ENCODE results near the gene CCM2L. TPM values are rescaled to one million over a fixed set of nuclear protein-coding genes. Genes with fewer than 3 reads are reported as not detected.
"Not testable (repeated sequence)": the region's sequence is repeated elsewhere in the genome, so short reads cannot be mapped to it uniquely, and the experiment has no call there.

CCM2L gene
- total and polyA plus RNA-seq, 2 of the 8 experiments (the other 6 are each of a cell fraction or from before 2014, with no cell fraction given): 5.5 to 15.8 TPM

DNA sequence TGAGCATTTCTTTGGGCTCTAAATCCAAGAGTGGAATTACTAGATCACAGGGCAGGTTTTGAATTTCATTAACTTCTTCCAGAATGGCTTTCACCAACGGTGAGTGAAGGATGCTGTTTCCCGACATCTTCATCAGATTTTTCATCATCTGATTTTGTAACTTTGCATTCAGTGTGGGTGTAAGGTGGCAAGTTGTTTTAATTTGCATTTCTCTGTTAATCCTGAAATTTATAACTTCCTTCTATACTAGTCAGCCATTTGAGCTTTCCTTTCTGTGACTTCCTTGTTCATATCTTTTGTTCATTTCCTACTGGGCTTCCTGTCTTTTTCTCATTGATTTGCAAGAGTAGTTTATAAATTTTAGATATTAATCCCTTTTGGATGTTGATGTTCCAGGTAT, 23.1 kb downstream of the CCM2L start (continued):
- TF ChIP-seq TEAD4 (IDR thresholded peaks at IDR 0.05; ENCODE audit: low read depth, low read length) (no peak), CBX8 (IDR thresholded peaks at IDR 0.05; ENCODE audit: borderline replicate concordance, low read depth, low read length) (no peak), CHD1 (IDR thresholded peaks at IDR 0.05; ENCODE audit: low read depth, low read length) (no peak), RXRA (IDR thresholded peaks at IDR 0.05; ENCODE audit: insufficient read depth, low read depth, low read length) (no peak), CHD2 (IDR thresholded peaks at IDR 0.05; ENCODE audit: low read length) (no peak)

DNA sequence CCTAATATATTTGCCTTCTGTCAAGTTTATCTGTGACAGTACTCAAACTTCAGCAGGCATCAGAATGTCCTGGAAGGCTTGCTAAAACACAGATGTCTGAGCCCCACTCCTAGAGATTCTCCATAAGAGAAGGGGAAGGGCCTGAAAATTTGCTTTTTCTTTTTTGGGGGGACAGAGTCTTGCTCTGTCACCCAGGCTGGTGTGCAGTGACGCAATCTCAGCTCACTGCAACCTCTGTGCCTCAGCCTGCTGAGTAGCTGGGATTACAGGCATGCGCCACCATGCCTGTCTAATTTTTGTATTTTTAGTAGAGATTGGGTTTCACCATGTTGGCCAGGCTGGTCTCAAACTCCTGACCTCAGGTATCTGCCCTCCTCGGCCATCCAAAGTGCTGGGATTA, 23.5 kb downstream of the CCM2L start:
- H2AK5ac ChIP-seq (ENCODE audit: low read depth, low read length); H3K79me1 ChIP-seq (ENCODE audit: low read depth, low read length); H3K23ac ChIP-seq (ENCODE audit: insufficient read length); H4K20me1 ChIP-seq (replicated peaks in 1 of 2; ENCODE audit: control insufficient read depth in 1 of 2, insufficient read depth in 2 of 2, low read length in 2 of 2); H2BK12ac ChIP-seq (ENCODE audit: low read depth, low read length); H3K23me2 ChIP-seq (ENCODE audit: low read depth, low read length); FAIRE-seq; H3K27ac ChIP-seq (ENCODE audit: low read depth, low read length); H4K8ac ChIP-seq (ENCODE audit: extremely low read depth, insufficient read depth, low read length); H3K56ac ChIP-seq (replicated peaks; ENCODE audit: insufficient read length, low read depth, low read length); H2BK15ac ChIP-seq (ENCODE audit: low read length); H3K4me2 ChIP-seq (ENCODE audit: insufficient read depth in 1 of 2, low read depth in 2 of 2, low read length in 2 of 2); DNase-seq (ENCODE audit: low read depth in 1 of 2, low spot score in 2 of 2); H4K91ac ChIP-seq (replicated peaks; ENCODE audit: insufficient read length, low read length); H3K14ac ChIP-seq (ENCODE audit: insufficient read length); H3K36me3 ChIP-seq (ENCODE audit: control insufficient read depth in 2 of 4, insufficient read depth in 4 of 4, low read length in 3 of 4); H3K18ac ChIP-seq (ENCODE audit: extremely low read depth, low read length); H2AFZ ChIP-seq (ENCODE audit: low read length); H2BK20ac ChIP-seq (ENCODE audit: low read length); H3K4me1 ChIP-seq (replicated peaks in 1 of 4; ENCODE audit: control insufficient read depth in 3 of 4, insufficient read depth in 4 of 4, low read length in 3 of 4); H3K27me3 ChIP-seq (replicated peaks in 1 of 4; ENCODE audit: control insufficient read depth in 3 of 4, extremely low read depth in 1 of 4, insufficient read depth in 3 of 4, low read length in 3 of 4); H2BK120ac ChIP-seq (replicated peaks; ENCODE audit: low read depth, low read length); H3K9ac ChIP-seq (replicated peaks in 1 of 4; ENCODE audit: extremely low read depth in 1 of 4, low read depth in 3 of 4, low read length in 3 of 4); H2BK5ac ChIP-seq (ENCODE audit: low read depth, low read length); H3K9me3 ChIP-seq (ENCODE audit: insufficient read depth in 2 of 2, low read depth in 1 of 2, low read length in 1 of 2); H3K4me3 ChIP-seq (ENCODE audit: extremely low read depth in 1 of 4, insufficient read depth in 2 of 4, low read depth in 3 of 4, low read length in 4 of 4); H4K5ac ChIP-seq (ENCODE audit: insufficient read length, low read depth, low read length); H3K79me2 ChIP-seq (ENCODE audit: control insufficient read depth in 1 of 2, insufficient read depth in 2 of 2, low read length in 2 of 2); H3K4ac ChIP-seq (replicated peaks; ENCODE audit: insufficient read length, low read depth, low read length): not testable (repeated sequence)
- POLR2A ChIA-PET (ENCODE audit: partially characterized antibody): interaction anchor here (1.1 to 1.4 kb wide), 2 partner anchors 9 to 15 kb away, joined by 3 to 4 read pairs; no protein-coding TSS in a partner anchor
- 86% methylated on average over 3 of the region's 3 CpGs; no CpG with 5 or more reads in 1 of the 2 experiments for whole genome bisulfite sequencing, 2 experiments (ENCODE audit: extremely low coverage in 1 of 2, insufficient coverage in 1 of 2, insufficient read length in 1 of 2, insufficient replicate concordance in 2 of 2, low coverage in 1 of 2, low lambda C conversion rate in 2 of 2, missing lambda C conversion rate in 1 of 2)
- CTCF ChIA-PET (ENCODE audit: partially characterized antibody): interaction anchor here (1.6 to 10.4 kb wide), 7 partner anchors 8 to 210 kb away, joined by 5 to 176 read pairs (median 51); no protein-coding TSS in a partner anchor
